Esophagus squamous epithelium (tissue), 5 donors: ENCODE measurements around the gene ATP10A. TPM values are rescaled to one million over a fixed set of nuclear protein-coding genes. Genes with fewer than 3 reads are reported as not detected.

Experiments
- DNase-seq: peaks from one replicate; lab custom pipeline; 2025; lab: John Stamatoyannopoulos, UW
- H3K27ac ChIP-seq, 4 donors: fragments of 200-600 bp; sonication (generic); one replicate each; pipeline ENCODE4 v1.5.1; 2016 to 2019; ENCODE audit warnings: mild to moderate bottlenecking in 1 of 4
- H3K27me3 ChIP-seq, 4 donors: fragments of 200-600 bp; sonication (generic); 1 replicate in 3 of 4; 2 replicates in 1 of 4; pipeline versions ENCODE4 v1.5.1 to v1.6.0; 2017 to 2021; ENCODE audit warnings: antibody characterized with exemption in 1 of 4
- H3K36me3 ChIP-seq, 3 donors: fragments of 200-600 bp; sonication (generic); one replicate each; pipeline ENCODE4 v1.5.1; 2016 to 2019
- H3K4me1 ChIP-seq, 3 donors: fragments of 200-600 bp; sonication (generic); one replicate each; pipeline ENCODE4 v1.5.1; 2017 to 2019
- H3K4me3 ChIP-seq, 4 donors: fragments of 200-600 bp; sonication (generic); 1 replicate in 3 of 4; 2 replicates in 1 of 4; pipeline ENCODE4 v1.5.1; 2016 to 2019; ENCODE audit warnings: mild to moderate bottlenecking in 2 of 4, moderate library complexity in 1 of 4
- H3K9me3 ChIP-seq, 3 donors: fragments of 200-600 bp; sonication (generic); one replicate each; pipeline ENCODE4 v1.5.1; 2016 to 2019
- POLR2A ChIP-seq, 4 donors: fragments of 450-650 bp; IDR thresholded peaks; one replicate each; pipeline ENCODE4 v1.6.1; 2017; ENCODE audit warnings: antibody characterized with exemption in 4 of 4, mild to moderate bottlenecking in 4 of 4, moderate library complexity in 3 of 4
- WGBS, 2 donors: methylation state at CpG; one replicate each; pipeline ENCODE4 v1.1.5; 2018; 5-methylcytosine and 5-hydroxymethylcytosine counted together
- intact Hi-C: fragments of 100-400 bp; cut with DNase I; formaldehyde crosslinking; loops from one replicate; pipeline ENCODE4 v1.15.0; 2022
- total RNA-seq, 4 donors: library from RNA; depleted of rRNA; stranded (reverse); fragments of >200 nt; gene quantifications; one replicate each; pipeline ENCODE4 v1.1.0, GENCODE V29; 2016
- TF ChIP-seq, protein P1 (sequence below), 6 experiments: fragments of 450-650 bp in 4 of 6; fragments of 200-600 bp in 2 of 6; sonication (generic) in 2 of 6; IDR thresholded peaks; one replicate each; pipeline ENCODE4 v1.5.1; 2016 to 2019; ENCODE audit warnings: antibody characterized with exemption in 6 of 6, mild to moderate bottlenecking in 4 of 6, moderate library complexity in 4 of 6
- donor health status: DM: yes; HTN: yes; CAD: no.

Gene ATP10A
- total RNA-seq, 4 donors from 2014 or later = 0.88 to 6.3 (median 1.9) TPM

DNA sequence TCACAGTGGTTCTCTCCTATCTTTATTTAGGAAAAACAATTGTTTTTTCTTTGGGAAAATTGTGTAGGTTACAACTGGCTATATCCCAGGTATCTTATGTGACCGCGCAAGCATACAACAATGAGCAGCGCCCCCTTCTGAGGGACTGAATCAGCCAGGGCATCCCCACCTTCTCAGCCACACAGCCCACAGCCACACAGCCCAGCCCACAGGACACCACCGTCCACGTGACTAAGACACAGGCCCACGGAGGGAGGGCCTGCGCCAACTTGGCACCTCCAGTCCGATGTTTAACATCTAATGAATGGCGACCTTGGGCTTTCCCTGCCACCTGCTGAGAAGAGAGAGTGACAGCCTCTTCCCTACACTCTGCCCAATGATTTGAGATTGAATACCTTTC, 68.1 kb downstream of the ATP10A start:
- no peaks in the 10 kb centered on the region for H3K27me3 ChIP-seq
- TF ChIP-seq, protein P1, sequence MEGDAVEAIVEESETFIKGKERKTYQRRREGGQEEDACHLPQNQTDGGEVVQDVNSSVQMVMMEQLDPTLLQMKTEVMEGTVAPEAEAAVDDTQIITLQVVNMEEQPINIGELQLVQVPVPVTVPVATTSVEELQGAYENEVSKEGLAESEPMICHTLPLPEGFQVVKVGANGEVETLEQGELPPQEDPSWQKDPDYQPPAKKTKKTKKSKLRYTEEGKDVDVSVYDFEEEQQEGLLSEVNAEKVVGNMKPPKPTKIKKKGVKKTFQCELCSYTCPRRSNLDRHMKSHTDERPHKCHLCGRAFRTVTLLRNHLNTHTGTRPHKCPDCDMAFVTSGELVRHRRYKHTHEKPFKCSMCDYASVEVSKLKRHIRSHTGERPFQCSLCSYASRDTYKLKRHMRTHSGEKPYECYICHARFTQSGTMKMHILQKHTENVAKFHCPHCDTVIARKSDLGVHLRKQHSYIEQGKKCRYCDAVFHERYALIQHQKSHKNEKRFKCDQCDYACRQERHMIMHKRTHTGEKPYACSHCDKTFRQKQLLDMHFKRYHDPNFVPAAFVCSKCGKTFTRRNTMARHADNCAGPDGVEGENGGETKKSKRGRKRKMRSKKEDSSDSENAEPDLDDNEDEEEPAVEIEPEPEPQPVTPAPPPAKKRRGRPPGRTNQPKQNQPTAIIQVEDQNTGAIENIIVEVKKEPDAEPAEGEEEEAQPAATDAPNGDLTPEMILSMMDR (IDR thresholded peaks at IDR 0.05) = no peak
- TF ChIP-seq POLR2A (IDR thresholded peaks at IDR 0.05) = no peak
- H3K4me3 ChIP-seq = no peak overlapping the region
- no peaks in the 10 kb centered on the region for H3K36me3 ChIP-seq
- intact Hi-C loops = no loop called here
- peaks cover 0 to 55% (median 18%) of the 10 kb centered on the region in 3 donors for H3K4me1 ChIP-seq
- no peak for DNase-seq
- WGBS, 2 donors = 80 to 87% methylated on average over 7 to 9 of the region's 9 CpGs
- H3K27ac ChIP-seq = no peak overlapping the region
- no peaks in the 10 kb centered on the region for H3K9me3 ChIP-seq

DNA sequence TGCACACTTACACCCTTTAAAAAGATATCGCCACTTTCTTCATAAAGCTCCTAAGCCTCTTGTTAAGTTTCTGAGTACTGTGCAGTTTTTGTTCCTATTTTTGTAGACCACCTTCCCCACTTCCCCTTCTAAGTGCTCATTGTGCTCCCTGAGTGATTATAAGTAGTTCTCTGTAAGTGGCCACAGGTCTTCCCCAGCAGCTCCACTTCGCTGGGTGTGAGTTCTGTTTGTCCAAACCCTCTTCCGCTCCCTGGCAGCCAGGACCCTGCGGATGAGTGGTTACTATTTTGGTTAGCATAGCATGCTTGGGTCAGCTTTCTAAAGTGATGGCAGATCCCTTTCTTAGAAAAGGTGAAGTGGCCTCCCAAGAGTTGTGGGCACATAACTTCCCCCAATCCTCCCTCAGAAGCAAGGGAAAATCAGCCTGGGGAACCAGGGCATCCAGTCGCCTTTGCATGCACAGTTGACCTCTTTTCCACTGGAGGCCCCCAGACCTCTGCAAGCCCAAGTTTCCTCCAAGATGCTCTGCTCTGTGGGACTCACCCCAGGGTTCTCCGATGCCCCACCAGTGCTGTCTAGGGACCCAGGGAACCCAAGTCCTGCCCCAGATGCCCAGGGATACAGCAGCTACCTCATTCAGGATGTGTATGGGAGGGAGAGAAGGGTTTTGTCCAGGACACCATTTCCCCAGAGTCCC, 69.6 kb downstream of the ATP10A start:
- Histone ChIP-seq H3K4me1 (peaks cover 4 to 64% (median 23%) of the 10 kb centered on the region in 3 donors), H3K36me3 (no peaks in the 10 kb centered on the region), H3K27me3 (no peaks in the 10 kb centered on the region), H3K9me3 (no peaks in the 10 kb centered on the region), H3K27ac (no peak overlapping the region), H3K4me3 (no peak overlapping the region)
- intact Hi-C loops = no loop called here
- WGBS, 2 donors = 71 to 82% methylated on average over 4 to 5 of the region's 6 CpGs
- DNase-seq = no peak
- TF ChIP-seq, protein P1 (IDR thresholded peaks at IDR 0.05) = no peak
- TF ChIP-seq POLR2A (IDR thresholded peaks at IDR 0.05) = no peak

DNA sequence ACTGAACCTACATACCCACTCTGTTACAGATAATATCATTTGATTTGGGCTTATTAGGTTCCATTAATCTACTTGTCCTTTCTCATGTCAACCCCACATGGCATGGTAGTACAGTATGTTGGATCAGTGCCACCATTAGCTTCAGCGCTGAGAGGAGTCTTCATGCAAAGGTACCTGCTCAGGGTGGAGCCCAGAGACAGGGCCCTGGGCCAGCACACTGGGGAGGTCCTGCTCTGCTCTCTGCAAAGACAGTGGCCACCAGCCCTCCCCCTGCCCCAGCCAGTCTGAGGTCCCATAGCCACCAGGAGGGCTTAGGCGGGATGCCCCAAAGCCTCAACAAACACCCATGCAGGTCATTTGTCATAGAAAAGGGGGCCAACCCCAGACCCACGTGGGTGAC, 71.0 kb downstream of the ATP10A start:
- Histone ChIP-seq H3K9me3 (no peaks in the 10 kb centered on the region), H3K27me3 (no peaks in the 10 kb centered on the region), H3K36me3 (no peaks in the 10 kb centered on the region), H3K4me1 (peaks cover 14 to 64% (median 26%) of the 10 kb centered on the region in 3 donors), H3K4me3 (no peak overlapping the region), H3K27ac (no peak overlapping the region)
- intact Hi-C loops = no loop called here
- TF ChIP-seq, protein P1 (IDR thresholded peaks at IDR 0.05) = no peak
- TF ChIP-seq POLR2A (IDR thresholded peaks at IDR 0.05) = no peak
- 75 to 100% methylated on average over 1 of the region's 3 CpGs for WGBS, 2 donors
- DNase-seq = no peak

GRCh38 chr15:25790000-25790660, 73.0 kb downstream of the ATP10A start:
- Histone ChIP-seq H3K9me3 (no peaks in the 10 kb centered on the region), H3K4me3 (no peak overlapping the region), H3K27me3 (no peaks in the 10 kb centered on the region), H3K36me3 (no peaks in the 10 kb centered on the region), H3K4me1 (peaks cover 14 to 62% (median 30%) of the 10 kb centered on the region in 3 donors), H3K27ac (peak overlapping the region; percentile 24 to 91 (median 84))
- no peak for TF ChIP-seq POLR2A (IDR thresholded peaks at IDR 0.05)
- TF ChIP-seq, protein P1 (IDR thresholded peaks at IDR 0.05) = no peak
- no peak for DNase-seq
- intact Hi-C loops = no loop called here
- WGBS, 2 donors = 44 to 54% methylated on average over 7 of the region's 7 CpGs

GRCh38 chr15:25789616-25789999, 73.5 kb downstream of the ATP10A start:
- no peak for TF ChIP-seq POLR2A (IDR thresholded peaks at IDR 0.05)
- peak overlapping the region in 1 of 4 donors; percentile 6 for H3K4me3 ChIP-seq
- no peaks in the 10 kb centered on the region for H3K27me3 ChIP-seq
- H3K27ac ChIP-seq = peak overlapping the region; percentile 24 to 91 (median 84)
- DNase-seq = no peak
- peaks cover 14 to 67% (median 32%) of the 10 kb centered on the region in 3 donors for H3K4me1 ChIP-seq
- H3K9me3 ChIP-seq = no peaks in the 10 kb centered on the region
- intact Hi-C loops = no loop called here
- no peaks in the 10 kb centered on the region for H3K36me3 ChIP-seq
- 68 to 73% methylated on average over 5 of the region's 5 CpGs for WGBS, 2 donors
